Stimulated activated CD4-positive, alpha-beta T cell treated with anti-CD3 and anti-CD28 coated beads, Interleukin-1b, Interleukin-23, amount 100 ng/mL, for 1 hour (primary cell): ENCODE measurements around the gene FAR2.
"Not testable (repeated sequence)": the region's sequence is repeated elsewhere in the genome, so short reads cannot be mapped to it uniquely, and the experiment has no call there.

Experiments used
- DNase-seq, 2 donors: peaks; one replicate each; pipeline ENCODE4 v3.0.0-alpha.2; 2020; ENCODE audit warnings: low read depth in 2 of 2

FAR2 gene

GRCh38 chr12:29148911-29149690 is at the start of gene FAR2:
TSS of gene FAR2 (plus strand) at chr12:29149278. CDS start at chr12:29270450, 121,172 bp downstream.
- DNase-seq = peak in 1 of 2 donors; percentile 17

- DNase-seq = no peak
Observed at GRCh38 chr12:29102741-29103140, 46.3 kb upstream of the FAR2 start.

- peak in 1 of 2 donors; percentile 1 for DNase-seq
Observed at GRCh38 chr12:29103539-29103974, 45.5 kb upstream of the FAR2 start.

DNA sequence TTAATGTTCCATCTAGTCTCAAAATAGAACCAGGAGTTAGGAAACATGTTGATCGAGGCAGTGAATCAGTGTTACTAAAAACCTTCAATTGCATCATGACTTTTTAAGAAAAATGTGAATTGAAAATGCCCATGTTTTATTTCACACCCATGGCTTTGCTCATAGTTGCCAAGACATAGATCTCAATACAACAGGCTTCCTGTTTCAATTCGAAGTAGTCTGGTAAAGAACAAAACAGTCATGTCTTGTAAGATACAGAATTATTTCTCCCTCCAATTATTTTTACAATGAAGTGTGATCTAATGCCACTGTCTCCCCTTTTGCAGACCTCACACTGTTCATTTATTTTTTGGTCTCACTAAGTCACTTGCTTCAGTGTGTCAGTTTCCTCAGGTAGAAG is 44.6 kb upstream of the FAR2 start:
- DNase-seq = no peak

- DNase-seq = no peak
Observed at GRCh38 chr12:29110506-29111442, 38.3 kb upstream of the FAR2 start.

DNA sequence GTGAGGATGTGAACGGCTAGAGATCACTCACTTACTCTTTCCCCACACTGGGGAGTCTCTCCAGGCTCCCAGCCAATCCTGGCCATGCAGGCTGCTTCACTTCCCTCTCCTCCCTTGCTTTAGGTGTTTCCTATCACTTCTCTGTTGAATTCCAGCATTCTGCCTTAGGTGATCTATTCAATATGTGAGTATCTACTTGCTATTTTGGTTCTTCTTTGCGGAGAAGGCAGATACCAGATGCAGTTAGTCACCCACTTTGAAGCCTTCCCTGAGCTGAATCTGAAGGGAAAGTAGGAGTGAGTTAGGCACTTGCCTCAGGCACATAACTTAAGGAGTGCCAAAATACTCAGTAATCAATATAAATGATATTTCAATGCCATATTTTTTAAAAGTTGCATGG is 36.0 kb upstream of the FAR2 start:
- DNase-seq = no peak

DNA sequence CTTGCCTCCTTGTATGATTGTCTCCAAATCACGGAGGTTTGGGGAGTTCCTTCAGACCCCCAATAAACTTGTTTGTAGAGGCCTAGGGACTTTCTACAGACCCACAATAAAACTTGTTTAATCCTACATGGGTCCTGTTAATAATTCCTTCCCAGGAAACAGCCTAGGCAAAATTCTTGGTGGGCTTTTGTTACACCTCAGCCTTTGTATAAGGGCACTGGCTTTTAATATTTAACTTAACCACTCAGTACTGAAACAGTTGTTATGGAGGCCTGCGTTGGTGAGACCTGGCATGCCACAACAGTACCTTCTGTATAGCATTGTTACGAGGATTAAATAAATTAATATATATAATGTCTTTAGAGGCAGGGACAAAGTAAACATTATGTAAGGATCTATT is 32.7 kb upstream of the FAR2 start:
- no peak for DNase-seq

GRCh38 chr12:29131539-29131938 is 17.5 kb upstream of the FAR2 start:
- DNase-seq = no peak

GRCh38 chr12:29132316-29132715 is 16.8 kb upstream of the FAR2 start:
- no peak for DNase-seq

GRCh38 chr12:29133181-29133580 is 15.9 kb upstream of the FAR2 start:
- DNase-seq = no peak

- no peak for DNase-seq
Observed at GRCh38 chr12:29133680-29134079, 15.4 kb upstream of the FAR2 start.

DNA sequence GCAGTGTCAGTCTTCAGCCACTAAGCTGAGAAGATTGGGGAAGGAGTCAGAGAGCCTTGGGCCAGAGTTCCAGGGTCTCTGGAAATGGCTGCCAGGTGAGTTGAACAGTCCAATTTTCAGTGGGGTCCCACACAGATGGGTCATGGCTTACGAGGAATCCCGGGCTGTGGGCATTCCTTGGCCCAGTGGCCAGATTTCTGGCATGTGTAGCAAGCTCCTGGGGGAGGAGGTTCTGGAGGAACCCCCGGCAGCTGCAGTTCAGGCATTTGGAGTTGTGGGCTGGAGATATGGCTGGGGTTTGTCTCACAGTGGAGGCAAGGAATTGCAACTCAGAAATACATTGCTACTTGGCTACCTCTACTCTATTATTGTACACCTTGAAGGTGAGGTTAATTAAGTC is 10.8 kb upstream of the FAR2 start:
- DNase-seq = not testable (repeated sequence)

DNA sequence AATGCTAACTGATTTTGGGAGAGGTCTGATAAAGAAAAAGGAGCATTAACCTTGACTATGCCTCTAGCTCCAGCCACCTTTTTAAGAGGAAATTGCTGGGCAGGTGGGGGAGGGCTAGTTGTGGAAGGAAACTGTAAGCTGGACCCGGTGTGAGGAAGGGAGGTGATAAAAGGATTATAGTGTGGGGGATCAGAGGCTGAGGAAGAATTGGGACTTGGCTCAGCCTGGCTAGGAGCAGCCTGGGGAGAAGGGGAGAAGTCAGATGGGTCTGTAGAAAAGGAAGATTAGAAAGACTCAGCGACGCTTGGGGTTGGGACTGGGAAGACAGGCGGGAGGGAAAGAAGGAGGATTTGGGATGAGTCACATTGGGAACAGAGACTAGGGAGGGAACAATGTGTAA is 10.2 kb upstream of the FAR2 start:
- not testable (repeated sequence) for DNase-seq

DNA sequence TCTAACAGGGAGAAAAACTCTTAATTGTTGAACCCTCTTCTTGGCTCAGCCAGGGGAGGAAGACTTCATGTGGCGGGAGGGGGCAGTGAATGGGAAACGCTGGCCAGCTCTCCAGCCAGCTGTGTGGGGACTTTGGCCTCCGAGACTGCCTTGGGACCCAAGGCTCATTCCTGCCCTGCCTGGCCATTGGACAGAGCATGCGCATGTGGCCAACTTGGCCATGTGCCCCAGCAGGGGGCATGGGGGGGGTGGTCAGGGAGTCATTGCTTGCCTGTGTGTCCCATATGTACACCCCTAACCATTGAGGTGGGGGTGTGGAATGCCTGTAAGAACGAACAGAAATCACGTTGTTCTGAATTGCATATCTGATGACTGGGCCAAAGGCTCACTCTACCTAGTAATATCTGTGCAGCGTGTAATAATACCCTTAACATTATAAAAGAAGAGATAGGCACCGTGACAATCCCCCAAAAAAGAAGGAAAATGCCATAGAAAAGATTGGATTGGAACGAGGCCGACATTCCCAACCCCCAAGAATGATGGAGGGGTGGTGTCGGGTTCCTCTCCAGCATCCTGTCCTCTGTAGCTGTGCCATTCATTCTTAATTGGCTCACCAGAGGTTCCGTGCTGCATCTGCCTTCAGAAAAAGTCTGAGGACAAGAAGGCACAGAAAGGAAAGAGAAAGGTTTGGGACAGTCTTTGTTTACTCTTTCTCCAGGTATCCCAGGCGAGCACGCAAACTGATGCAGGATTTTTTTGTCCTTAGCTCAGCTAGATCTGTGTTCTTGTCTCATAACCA is 3.5 kb upstream of the FAR2 start:
- DNase-seq = no peak

- DNase-seq = no peak
Observed at GRCh38 chr12:29146196-29146595, 2.9 kb upstream of the FAR2 start.

DNA sequence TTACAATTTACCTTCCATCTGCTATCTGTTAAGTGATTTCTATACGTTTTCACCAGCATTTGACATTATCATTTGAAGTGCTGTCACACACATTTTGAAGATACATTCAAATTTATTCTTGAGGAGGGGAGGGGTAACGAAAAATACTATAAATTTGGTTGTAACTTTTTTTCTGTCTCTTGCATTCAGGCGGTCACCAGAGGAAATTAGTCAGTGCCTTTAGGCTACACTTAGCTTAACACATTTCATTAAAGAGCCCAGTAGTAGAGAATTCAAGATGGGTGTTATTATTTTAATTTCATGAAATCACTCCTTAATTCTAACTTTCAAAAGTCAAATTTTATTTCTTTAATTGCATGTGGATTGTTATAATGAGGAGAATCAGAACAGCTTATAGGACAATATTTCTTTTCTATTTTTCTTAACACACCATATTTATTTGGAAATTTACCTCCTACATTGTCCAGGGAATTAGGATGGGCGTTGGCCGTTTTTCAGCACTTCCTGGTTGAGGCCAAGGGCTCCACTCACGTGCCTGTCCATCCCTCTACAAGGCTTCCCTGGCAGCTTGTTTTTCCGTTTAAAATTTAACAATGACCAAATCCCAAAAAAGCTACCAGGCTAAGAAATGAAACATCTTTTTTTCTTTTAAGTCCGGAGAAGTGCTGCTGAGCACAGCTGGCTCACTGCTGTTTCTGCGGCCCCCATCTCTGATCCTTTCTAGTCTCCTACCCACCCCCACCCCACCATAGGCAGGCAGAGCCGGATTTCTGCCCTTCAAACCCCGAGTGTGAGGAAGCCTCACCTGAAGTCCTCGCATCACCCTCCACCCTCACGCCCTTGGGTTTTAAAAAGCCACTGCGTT is 1.1 kb upstream of the FAR2 start:
- DNase-seq = no peak

DNA sequence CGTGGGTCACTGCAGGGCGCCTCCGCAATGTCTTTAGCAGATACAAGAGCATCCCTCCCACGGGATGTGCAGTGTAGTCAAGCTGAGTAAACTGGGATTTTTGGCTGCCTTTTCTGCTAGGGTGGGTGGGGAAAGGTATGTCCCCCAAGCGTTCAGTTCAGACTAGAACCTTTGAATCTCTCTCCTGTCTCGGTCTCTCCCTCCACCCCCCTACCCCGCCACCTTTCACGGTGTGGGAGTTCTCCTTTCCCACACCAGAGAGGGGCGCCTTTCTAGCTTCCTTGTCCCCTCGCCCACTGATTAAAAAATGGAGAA is 525 bp upstream of the FAR2 start:
- no peak for DNase-seq

DNA sequence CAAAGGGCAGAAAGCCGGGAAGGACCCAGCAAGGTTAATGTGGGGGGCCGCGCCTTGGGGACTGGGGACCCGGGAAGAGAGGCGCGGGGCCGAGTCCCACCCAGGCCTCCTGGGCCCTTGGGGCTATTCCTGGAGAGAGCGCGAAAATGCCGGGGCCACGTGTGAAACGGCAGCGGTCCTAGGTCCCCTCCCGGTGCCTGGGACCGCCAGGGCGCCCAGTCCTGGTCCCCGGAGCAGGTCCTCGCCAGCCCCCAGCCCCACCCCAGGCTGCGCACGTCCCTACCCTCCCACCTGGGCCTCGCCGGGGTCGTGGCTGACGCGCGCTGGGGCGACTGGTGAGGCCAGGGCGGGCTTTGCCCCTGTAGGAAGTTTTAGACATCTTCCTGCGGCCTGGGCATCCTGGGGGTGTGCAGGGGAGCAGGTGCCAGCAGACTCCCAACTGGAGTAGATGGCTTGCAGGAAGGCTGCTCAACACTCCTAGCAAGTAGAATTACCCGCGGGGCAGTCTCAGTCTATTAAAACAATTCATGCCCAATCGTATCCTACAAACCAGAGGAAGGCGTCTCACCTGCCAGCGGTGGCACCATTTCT is 708 bp downstream of the FAR2 start:
- DNase-seq = no peak

GRCh38 chr12:29150462-29150861 is 1.4 kb downstream of the FAR2 start:
- no peak for DNase-seq

- no peak for DNase-seq
Observed at GRCh38 chr12:29152223-29152868, 3.3 kb downstream of the FAR2 start.
